A549 (cell line): Measurements from ENCODE around the gene MRPL18.

Source experiments
- RCOR1 ChIP-seq: fragments of 150-350 bp; IDR thresholded peaks from 2 replicates; pipeline ENCODE4 v1.6.1; 2014; ENCODE audit warnings: antibody characterized with exemption, low read length, low read depth
- TF ChIP-seq, protein P1 (sequence below): fragments of >200 bp; sonication (Bioruptor Twin); formaldehyde crosslinking; IDR thresholded peaks from 3 replicates; pipeline ENCODE4 v1.5.1; 2016

DNA sequence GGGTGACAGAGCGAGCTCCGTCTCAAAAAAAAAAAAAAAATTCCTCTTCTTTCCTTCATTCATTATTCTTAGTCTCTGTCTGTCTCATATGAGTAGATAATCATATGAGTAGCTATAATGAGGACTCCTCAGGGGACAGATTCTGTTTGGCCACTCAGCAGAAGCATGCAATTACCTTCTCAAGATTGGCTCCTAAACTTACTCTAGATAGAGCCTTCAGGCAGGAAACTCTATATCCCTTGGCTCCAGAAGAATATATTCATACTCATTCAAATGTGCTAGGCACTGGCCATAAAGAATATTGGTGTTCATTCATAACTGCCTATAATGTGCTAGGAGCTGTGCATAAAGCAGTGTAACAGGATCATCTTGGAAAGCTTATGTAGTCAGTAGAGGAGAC, 30.6 kb upstream of the MRPL18 start:
- TF ChIP-seq RCOR1 = no peak
- TF ChIP-seq, protein P1, sequence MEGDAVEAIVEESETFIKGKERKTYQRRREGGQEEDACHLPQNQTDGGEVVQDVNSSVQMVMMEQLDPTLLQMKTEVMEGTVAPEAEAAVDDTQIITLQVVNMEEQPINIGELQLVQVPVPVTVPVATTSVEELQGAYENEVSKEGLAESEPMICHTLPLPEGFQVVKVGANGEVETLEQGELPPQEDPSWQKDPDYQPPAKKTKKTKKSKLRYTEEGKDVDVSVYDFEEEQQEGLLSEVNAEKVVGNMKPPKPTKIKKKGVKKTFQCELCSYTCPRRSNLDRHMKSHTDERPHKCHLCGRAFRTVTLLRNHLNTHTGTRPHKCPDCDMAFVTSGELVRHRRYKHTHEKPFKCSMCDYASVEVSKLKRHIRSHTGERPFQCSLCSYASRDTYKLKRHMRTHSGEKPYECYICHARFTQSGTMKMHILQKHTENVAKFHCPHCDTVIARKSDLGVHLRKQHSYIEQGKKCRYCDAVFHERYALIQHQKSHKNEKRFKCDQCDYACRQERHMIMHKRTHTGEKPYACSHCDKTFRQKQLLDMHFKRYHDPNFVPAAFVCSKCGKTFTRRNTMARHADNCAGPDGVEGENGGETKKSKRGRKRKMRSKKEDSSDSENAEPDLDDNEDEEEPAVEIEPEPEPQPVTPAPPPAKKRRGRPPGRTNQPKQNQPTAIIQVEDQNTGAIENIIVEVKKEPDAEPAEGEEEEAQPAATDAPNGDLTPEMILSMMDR = no peak
